Thyroid gland (tissue), 4 donors: ENCODE measurements around the gene IFIT1. TPM values are rescaled to one million over a fixed set of nuclear protein-coding genes. Genes with fewer than 3 reads are reported as not detected.

ENCODE experiments used
- DNase-seq, 2 donors: peaks; one replicate each; pipeline ENCODE4 v3.0.0-alpha.2; 2019
- H3K27ac ChIP-seq, 3 donors: fragments of 200-600 bp; sonication (generic); 1 replicate in 2 of 3; 2 replicates in 1 of 3; pipeline ENCODE4 v1.5.1; 2016 to 2019; ENCODE audit warnings: mild to moderate bottlenecking in 1 of 3, moderate library complexity in 1 of 3
- H3K27me3 ChIP-seq: fragments of 200-600 bp; sonication (generic); one replicate; pipeline ENCODE4 v1.5.1; 2019
- H3K36me3 ChIP-seq, 2 donors: fragments of 200-600 bp; sonication (generic); one replicate each; pipeline ENCODE4 v1.5.1; 2016 to 2019
- H3K4me1 ChIP-seq, 2 donors: fragments of 200-600 bp; sonication (generic); one replicate each; pipeline ENCODE4 v1.5.1; 2017 to 2019
- H3K4me3 ChIP-seq, 3 donors: fragments of 200-600 bp; sonication (generic); replicated peaks in 1 of 3; 1 replicate in 2 of 3; 2 replicates in 1 of 3; pipeline ENCODE4 v1.5.1; 2016; ENCODE audit warnings: mild to moderate bottlenecking in 1 of 3
- H3K9me3 ChIP-seq: fragments of 200-600 bp; sonication (generic); one replicate; pipeline ENCODE4 v1.5.1; 2017
- CTCF ChIP-seq, 6 experiments: fragments of 200-600 bp in 3 of 6; fragments of 450-650 bp in 3 of 6; sonication (generic) in 3 of 6; IDR thresholded peaks; one replicate each; pipeline ENCODE4 v1.5.1; 2016 to 2019; ENCODE audit warnings: antibody characterized with exemption in 6 of 6, mild to moderate bottlenecking in 2 of 6, inconsistent platforms in 1 of 6, moderate library complexity in 1 of 6
- POLR2A ChIP-seq, 2 donors: fragments of 450-650 bp; IDR thresholded peaks; one replicate each; pipeline ENCODE4 v1.6.1; 2017; ENCODE audit warnings: antibody characterized with exemption in 2 of 2, mild to moderate bottlenecking in 2 of 2, moderate library complexity in 1 of 2
- WGBS, 2 donors: methylation state at CpG; one replicate each; pipeline ENCODE4 v1.1.5; 2017; 5-methylcytosine and 5-hydroxymethylcytosine counted together
- intact Hi-C: fragments of 100-400 bp; cut with DNase I; formaldehyde crosslinking; loops from one replicate; pipeline ENCODE4 v1.15.1; 2023
- total RNA-seq, 4 donors: library from RNA; depleted of rRNA; stranded (reverse); fragments of >200 nt; gene quantifications; one replicate each; pipeline ENCODE4 v1.2.3, GENCODE V29; 2016

The IFIT1 gene
- total RNA-seq, 4 donors from 2014 or later, result 5.5 to 15.9 (median 10.0) TPM

- Histone ChIP-seq H3K36me3 (no peaks in the 10 kb centered on the region), H3K4me3 (no peak overlapping the region), H3K27me3 (no peaks in the 10 kb centered on the region), H3K27ac (peak overlapping the region in 1 of 3 donors; percentile 66), H3K4me1 (peaks cover 8 to 13% of the 10 kb centered on the region in 2 donors), H3K9me3 (no peaks in the 10 kb centered on the region)
- TF ChIP-seq POLR2A (IDR thresholded peaks at IDR 0.05) (no peak), CTCF (IDR thresholded peaks at IDR 0.05) (no peak)
- intact Hi-C loops, result no loop called here
- DNase-seq, result no peak
- WGBS, 2 donors, result 59 to 63% methylated on average over 4 of the region's 4 CpGs
These were observed 24.9 kb upstream of the IFIT1 start for GRCh38 chr10:89367529-89367928.

- Histone ChIP-seq H3K27me3 (no peaks in the 10 kb centered on the region), H3K27ac (peak overlapping the region in 1 of 3 donors; percentile 66), H3K4me1 (peaks cover 8 to 16% of the 10 kb centered on the region in 2 donors), H3K9me3 (no peaks in the 10 kb centered on the region), H3K36me3 (no peaks in the 10 kb centered on the region), H3K4me3 (no peak overlapping the region)
- intact Hi-C loops, result no loop called here
- 59 to 60% methylated on average over 1 of the region's 1 CpG for WGBS, 2 donors
- TF ChIP-seq CTCF (IDR thresholded peaks at IDR 0.05), result no peak
- no peak for TF ChIP-seq POLR2A (IDR thresholded peaks at IDR 0.05)
- no peak for DNase-seq
These were observed 24.3 kb upstream of the IFIT1 start for GRCh38 chr10:89368129-89368528.

- no peak overlapping the region for H3K27ac ChIP-seq
- H3K4me3 ChIP-seq, result no peak overlapping the region
- no peak for DNase-seq
- no peaks in the 10 kb centered on the region for H3K36me3 ChIP-seq
- TF ChIP-seq POLR2A (IDR thresholded peaks at IDR 0.05) (no peak), CTCF (IDR thresholded peaks at IDR 0.05) (peak in 4 of 6 experiments; percentile 16 to 35 (median 33))
- H3K4me1 ChIP-seq, result peaks cover 16 to 27% of the 10 kb centered on the region in 2 donors
- intact Hi-C loops, result no loop called here
- 72 to 73% methylated on average over 5 of the region's 5 CpGs for WGBS, 2 donors
- no peaks in the 10 kb centered on the region for H3K27me3 ChIP-seq
- no peaks in the 10 kb centered on the region for H3K9me3 ChIP-seq
These were observed 23.0 kb upstream of the IFIT1 start for GRCh38 chr10:89369156-89370105.

GRCh38 chr10:89371079-89371478, 21.3 kb upstream of the IFIT1 start:
- peaks cover 24 to 37% of the 10 kb centered on the region in 2 donors for H3K4me1 ChIP-seq
- H3K27me3 ChIP-seq, result no peaks in the 10 kb centered on the region
- H3K27ac ChIP-seq, result no peak overlapping the region
- H3K36me3 ChIP-seq, result no peaks in the 10 kb centered on the region
- H3K9me3 ChIP-seq, result no peaks in the 10 kb centered on the region
- TF ChIP-seq POLR2A (IDR thresholded peaks at IDR 0.05) (no peak), CTCF (IDR thresholded peaks at IDR 0.05) (no peak)
- no peak overlapping the region for H3K4me3 ChIP-seq
- DNase-seq, result no peak
- intact Hi-C loops, result no loop called here

- Histone ChIP-seq H3K36me3 (no peaks in the 10 kb centered on the region), H3K4me1 (peaks cover 24 to 37% of the 10 kb centered on the region in 2 donors), H3K27ac (no peak overlapping the region), H3K27me3 (no peaks in the 10 kb centered on the region), H3K4me3 (no peak overlapping the region), H3K9me3 (no peaks in the 10 kb centered on the region)
- WGBS, 2 donors, result 97% methylated on average over 3 of the region's 3 CpGs
- no peak for TF ChIP-seq CTCF (IDR thresholded peaks at IDR 0.05)
- no peak for TF ChIP-seq POLR2A (IDR thresholded peaks at IDR 0.05)
- no peak for DNase-seq
- intact Hi-C loops, result no loop called here
These were observed 20.4 kb upstream of the IFIT1 start for GRCh38 chr10:89371987-89372386.
